Endothelial cell of coronary artery (primary cell): ENCODE results near the gene SST. TPM values are rescaled to one million over a fixed set of nuclear protein-coding genes. Genes with fewer than 3 reads are reported as not detected.

Experiments
- total RNA-seq: library from RNA; depleted of rRNA; stranded (reverse); fragments of >200 nt; gene quantifications from 2 replicates; pipeline ENCODE4 v1.2.3, GENCODE V29; 2014

Gene SST
- not detected in 2 replicates for total RNA-seq

DNA sequence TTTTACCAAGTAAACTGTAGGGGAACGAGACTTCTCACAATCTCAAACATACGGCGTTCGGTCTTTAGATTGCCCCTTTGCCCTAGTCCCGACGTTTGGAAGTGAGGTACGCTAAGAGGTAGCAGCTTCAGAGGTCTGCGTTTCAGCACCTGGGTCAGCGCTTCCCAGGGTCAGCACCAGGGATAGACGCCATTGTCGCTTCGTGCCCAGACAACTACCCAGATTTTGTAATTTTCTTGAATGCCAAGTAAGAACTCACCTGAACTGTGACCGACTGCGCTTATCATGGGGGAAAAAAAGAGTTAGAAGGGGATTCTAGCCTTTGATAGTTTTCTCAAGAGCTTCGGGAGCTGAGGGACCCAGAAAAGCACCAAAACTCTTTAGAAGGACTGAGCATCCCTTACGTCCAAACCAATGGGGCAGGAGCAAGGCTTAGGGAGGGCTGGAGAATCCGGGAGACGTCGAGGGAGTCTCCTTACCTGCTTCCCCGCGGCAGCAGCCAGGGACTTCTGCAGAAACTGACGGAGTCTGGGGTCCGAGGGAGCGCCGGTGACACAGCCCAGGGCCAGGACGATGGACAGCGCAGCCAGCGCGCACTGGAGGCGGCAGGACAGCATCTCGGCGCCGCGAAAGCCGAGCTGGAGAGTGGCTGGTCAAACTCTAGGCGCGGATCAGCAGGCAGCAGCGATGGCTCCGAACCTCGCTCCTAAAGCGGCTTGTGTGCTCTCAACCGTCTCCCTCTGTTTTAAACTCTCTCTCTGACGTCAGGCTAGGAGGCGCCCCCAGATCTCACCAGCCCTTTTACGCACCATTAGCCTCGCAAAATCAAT lies at the start of gene SST:
Gene SST (minus strand): TSS at position 720 of the 830 bp plus-strand sequence. CDS start 103 bp downstream, at position 617.

DNA sequence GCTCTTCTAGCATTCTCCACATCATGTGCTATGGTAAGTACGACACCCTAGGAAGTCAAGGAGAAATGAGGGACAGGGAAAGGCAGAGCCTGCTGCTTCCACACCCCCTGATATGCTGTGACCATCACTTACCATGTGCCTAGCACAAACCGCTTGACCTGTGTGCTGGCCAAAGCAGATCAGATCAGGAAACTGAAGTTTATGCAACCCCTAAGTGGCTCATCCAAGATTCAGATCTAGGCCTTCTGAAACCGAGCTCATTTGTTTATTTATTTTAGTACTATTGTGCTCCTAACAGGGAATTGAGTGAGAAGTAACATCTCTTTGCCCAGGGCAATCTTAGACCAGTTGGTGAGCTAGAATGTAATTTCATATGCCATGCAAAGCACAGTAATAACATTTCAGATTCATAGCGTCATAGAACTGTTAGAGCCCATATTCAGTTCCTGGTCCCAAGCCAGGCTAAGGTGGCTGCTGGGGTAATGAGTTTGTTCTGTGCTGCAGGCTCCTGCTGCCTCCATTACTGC lies 32.4 kb upstream of the SST start, which contains the start of gene RTP2:
Gene RTP2 (minus strand): TSS at position 51 of the 527 bp plus-strand sequence. CDS start 429 bp downstream, outside the sequence.

Other genes starting within 250 kb of the SST start
- gene RTP2, start 32.2 kb upstream of the SST start, total RNA-seq: not detected in 2 replicates
- 4.0 and 15.6 TPM in 2 replicates for gene BCL6, start 75.1 kb upstream of the SST start, total RNA-seq